Choroid plexus epithelial cell (primary cell): ENCODE data around the gene EDNRA.
A peak's percentile ranks its signal among the peaks of the same experiment; 100 is the strongest.
"Not testable (repeated sequence)": the region's sequence is repeated elsewhere in the genome, so short reads cannot be mapped to it uniquely, and the experiment has no call there.

Source experiments
- DNase-seq: peaks from one replicate; pipeline ENCODE4 v3.0.0-alpha.2; 2010; ENCODE audit warnings: low read depth
- H3K4me3 ChIP-seq: 2 replicates; pipeline ENCODE4 v1.5.1; 2011; ENCODE audit warnings: low read depth, mild to moderate bottlenecking, control low read depth, low read length, moderate library complexity
- TF ChIP-seq, protein P1 (sequence below): conservative IDR thresholded peaks from 2 replicates; pipeline ENCODE4 v1.5.1; 2011; ENCODE audit warnings: low read depth, mild to moderate bottlenecking, control low read depth, inconsistent platforms, low read length, moderate library complexity

EDNRA gene

DNA sequence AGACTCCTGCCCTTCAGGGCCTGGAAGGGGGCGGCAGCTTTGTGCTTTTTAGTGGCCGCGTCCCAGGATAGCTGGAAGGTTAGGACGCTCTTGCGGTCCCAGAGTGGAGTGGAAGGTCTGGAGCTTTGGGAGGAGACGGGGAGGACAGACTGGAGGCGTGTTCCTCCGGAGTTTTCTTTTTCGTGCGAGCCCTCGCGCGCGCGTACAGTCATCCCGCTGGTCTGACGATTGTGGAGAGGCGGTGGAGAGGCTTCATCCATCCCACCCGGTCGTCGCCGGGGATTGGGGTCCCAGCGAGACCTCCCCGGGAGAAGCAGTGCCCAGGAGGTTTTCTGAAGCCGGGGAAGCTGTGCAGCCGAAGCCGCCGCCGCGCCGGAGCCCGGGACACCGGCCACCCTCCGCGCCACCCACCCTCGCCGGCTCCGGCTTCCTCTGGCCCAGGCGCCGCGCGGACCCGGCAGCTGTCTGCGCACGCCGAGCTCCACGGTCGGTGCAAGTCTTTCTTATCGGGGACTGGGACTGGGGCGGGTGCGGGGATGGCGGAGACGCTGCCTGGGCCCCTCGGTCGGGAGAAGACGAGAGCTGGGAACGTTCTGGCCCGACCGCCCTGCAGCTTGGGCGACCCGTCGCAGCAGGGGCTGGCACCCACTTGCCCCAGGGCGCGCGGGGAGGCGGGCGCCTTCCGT, at the start of gene EDNRA:
Gene EDNRA, plus strand, starts transcription at position 207 of the 686 bp plus-strand sequence. CDS start 4,585 bp downstream, outside the sequence.
- H3K4me3 ChIP-seq, result peak within 1 kb of the TSS; percentile 69
- TF ChIP-seq, protein P1, sequence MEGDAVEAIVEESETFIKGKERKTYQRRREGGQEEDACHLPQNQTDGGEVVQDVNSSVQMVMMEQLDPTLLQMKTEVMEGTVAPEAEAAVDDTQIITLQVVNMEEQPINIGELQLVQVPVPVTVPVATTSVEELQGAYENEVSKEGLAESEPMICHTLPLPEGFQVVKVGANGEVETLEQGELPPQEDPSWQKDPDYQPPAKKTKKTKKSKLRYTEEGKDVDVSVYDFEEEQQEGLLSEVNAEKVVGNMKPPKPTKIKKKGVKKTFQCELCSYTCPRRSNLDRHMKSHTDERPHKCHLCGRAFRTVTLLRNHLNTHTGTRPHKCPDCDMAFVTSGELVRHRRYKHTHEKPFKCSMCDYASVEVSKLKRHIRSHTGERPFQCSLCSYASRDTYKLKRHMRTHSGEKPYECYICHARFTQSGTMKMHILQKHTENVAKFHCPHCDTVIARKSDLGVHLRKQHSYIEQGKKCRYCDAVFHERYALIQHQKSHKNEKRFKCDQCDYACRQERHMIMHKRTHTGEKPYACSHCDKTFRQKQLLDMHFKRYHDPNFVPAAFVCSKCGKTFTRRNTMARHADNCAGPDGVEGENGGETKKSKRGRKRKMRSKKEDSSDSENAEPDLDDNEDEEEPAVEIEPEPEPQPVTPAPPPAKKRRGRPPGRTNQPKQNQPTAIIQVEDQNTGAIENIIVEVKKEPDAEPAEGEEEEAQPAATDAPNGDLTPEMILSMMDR, result no peak
- DNase-seq, result peak; percentile 67

DNA sequence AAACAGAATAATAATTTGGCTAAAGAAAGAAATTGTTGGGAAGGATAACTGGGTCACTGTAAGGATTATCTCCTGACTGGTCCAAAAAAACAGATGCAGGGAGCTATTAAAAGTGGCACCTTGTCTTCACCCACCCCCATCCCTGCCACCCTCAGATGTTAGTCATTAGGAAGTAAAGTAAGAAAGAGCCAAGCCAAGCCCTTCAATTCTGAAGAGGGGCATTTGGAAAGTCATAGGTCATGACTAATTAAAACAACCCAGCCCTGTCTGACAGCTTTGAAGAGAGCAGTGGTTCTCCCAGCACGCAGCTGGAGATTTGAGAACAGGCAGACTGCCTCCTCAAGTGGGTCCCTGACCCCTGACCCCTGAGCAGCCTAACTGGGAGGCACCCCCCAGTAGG, 46.5 kb upstream of the EDNRA start:
- not testable (repeated sequence) for DNase-seq, H3K4me3 ChIP-seq

DNA sequence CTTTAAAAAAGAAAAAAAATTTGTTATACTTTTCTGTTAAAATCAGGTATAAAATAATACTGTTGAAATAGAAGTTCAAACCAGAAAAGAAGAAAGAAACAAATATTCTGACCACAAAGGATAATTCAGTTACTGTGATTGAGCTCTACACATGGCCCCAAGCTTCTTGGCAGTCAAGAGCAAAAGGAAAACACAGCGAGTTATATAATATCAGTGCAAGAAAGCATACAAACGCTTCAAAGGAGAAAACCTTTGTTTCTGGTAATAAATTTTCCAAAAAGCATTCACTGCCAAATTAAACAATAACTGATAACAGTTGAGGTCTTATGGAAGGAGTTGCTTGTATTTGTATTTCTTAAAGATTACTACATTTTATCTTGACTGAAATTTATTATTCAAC, 40.5 kb upstream of the EDNRA start:
- TF ChIP-seq, protein P1, result no peak
- H3K4me3 ChIP-seq, result no peak overlapping the region
- DNase-seq, result peak; percentile 22

DNA sequence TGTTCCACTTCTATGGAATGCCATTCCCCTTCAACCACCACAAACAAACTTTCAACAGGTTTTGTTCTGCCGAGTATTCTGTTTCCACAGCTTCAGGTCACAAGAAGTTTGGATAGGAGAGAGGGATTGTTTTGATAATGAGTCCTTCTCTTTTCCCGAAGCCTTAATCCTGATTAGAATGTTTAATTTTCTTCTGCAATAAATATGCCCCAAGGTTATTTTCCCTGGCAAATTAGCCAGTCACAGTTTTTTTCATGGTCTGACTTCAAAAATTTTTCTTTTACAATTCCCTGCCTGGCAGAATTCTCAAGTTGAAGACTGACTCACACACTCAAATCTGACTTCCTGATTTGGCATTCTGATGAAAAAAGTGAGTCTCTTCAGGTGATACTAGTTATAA, 33.1 kb upstream of the EDNRA start:
- TF ChIP-seq, protein P1, result no peak
- no peak overlapping the region for H3K4me3 ChIP-seq
- peak; percentile 13 for DNase-seq

DNA sequence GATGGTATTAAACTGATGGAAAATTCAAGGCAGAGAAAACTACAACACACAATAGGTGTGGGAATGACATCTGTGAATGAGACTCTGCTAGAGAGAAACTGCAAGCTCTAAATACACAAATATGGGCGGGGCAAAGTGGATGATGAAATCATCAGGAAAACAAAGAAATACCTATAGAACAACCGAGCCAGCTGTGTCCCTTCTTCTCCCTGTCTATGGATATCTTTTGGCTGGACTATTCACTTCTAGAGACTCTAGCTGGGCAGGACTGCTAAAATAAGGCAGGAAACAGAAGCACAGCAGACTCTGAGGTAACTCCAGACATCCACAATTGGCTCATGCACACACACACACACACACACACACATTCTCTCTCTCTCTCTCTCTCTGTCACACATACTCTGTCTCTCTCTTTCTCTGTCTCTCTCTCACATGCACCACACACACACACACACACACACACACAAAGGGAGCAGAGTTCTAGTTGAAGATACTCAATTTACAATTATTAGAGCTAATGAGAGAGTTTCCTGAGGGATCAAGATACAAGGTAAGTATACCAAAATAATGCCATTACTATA, 27.2 kb upstream of the EDNRA start:
- TF ChIP-seq, protein P1, result no peak
- DNase-seq, result peak; percentile 81
- no peak overlapping the region for H3K4me3 ChIP-seq

DNA sequence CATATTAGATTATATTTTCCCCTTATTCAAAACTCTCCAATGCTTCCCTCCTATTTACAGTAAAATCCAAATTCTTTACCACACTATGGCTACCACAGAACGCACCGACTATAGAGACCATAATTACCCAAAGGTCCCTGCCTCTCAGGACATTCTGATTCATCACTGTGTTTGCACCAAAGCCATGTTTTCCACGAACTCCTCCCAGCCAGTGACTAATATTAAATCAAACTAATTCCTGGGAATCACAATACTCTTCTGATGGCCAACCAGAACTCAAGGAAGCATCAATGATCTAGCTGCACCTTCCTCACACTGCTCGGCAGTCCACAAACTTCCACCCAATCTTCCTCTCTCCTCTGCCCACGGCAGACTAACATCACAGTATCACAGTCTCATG, 24.2 kb upstream of the EDNRA start:
- no peak overlapping the region for H3K4me3 ChIP-seq
- TF ChIP-seq, protein P1, result no peak
- no peak for DNase-seq

DNA sequence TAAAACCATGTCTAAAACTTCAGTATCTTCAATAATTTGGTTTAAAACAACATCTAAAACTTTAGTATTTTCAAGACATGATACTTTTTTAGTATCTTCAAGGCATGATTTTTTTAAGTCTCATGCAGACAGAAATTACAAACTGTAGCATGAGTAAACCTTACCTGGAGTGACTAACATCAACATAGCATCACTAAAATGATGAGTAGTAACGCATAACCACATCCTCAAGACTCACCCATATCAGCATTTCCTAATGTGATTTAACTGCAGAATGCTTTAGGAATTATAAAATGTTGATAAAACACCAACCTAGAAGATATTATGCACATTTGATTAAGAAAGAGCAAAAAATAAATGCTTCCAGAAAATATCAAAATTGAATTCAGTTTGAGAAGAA, 19.7 kb upstream of the EDNRA start:
- DNase-seq, result no peak
- H3K4me3 ChIP-seq, result no peak overlapping the region
- TF ChIP-seq, protein P1, result no peak
